Measurements from ENCODE around the gene ANKRD1. TPM values are rescaled to one million over a fixed set of nuclear protein-coding genes. Genes with fewer than 3 reads are reported as not detected.
A peak's percentile ranks its signal among the peaks of the same experiment; 100 is the strongest.
"Not testable (repeated sequence)": the region's sequence is repeated elsewhere in the genome, so short reads cannot be mapped to it uniquely, and the experiment has no call there.

ANKRD1 gene
- total RNA-seq, 1 experiment from 2014 or later = 0.26 TPM

GRCh38 chr10:90884431-90884830 lies 36.5 kb downstream of the ANKRD1 start:
- in situ Hi-C loops (cut with HindIII; ENCODE audit: low pct_unique_long_range_greater_than_20kb, low sequenced_read_pairs) (no loop called here), intact Hi-C loops (cut with micrococcal nuclease; ENCODE audit: unreplicated experiment) (no loop called here)
- no peaks in the 10 kb centered on the region for H3K4me1 ChIP-seq (ENCODE audit: control insufficient read depth, insufficient read depth, low read length)
- ChIA-PET POLR2A (interaction anchor here (0.6 kb wide), 1 partner anchor 411 kb away, joined by 4 read pairs; no protein-coding TSS in a partner anchor), CTCF (no interaction called here)
- BruUV-seq (replicated peaks) = no TSS peak
- no peaks in the 10 kb centered on the region for H3K27me3 ChIP-seq (ENCODE audit: control insufficient read depth, insufficient read depth, low read length)
- DNase-seq (ENCODE audit: low read depth, low spot score) = no peak
- H3K9me3 ChIP-seq (ENCODE audit: control insufficient read depth, insufficient read depth, low read depth, low read length) = no peaks in the 10 kb centered on the region
- H3K36me3 ChIP-seq (ENCODE audit: control insufficient read depth, insufficient read depth, low read length) = peaks cover 39% of the 10 kb centered on the region
- H3K27ac ChIP-seq (ENCODE audit: low read length) = no peak overlapping the region
- ATAC-seq = no peak
- no peak overlapping the region for H3K4me3 ChIP-seq (ENCODE audit: low read depth in 2 of 2, low read length in 2 of 2)
- TF ChIP-seq SIN3A (IDR thresholded peaks at IDR 0.05; ENCODE audit: borderline replicate concordance, insufficient read depth, low read depth, low read length) (no peak), TCF7L2 (IDR thresholded peaks at IDR 0.05; ENCODE audit: low read depth, low read length) (no peak), POLR2AphosphoS5 (IDR thresholded peaks at IDR 0.05; ENCODE audit: low read depth, low read length) (no peak), CTCF (IDR thresholded peaks at IDR 0.05) (no peak), REST (IDR thresholded peaks at IDR 0.05; ENCODE audit: insufficient read depth in 1 of 2, low read depth in 2 of 2, low read length in 1 of 2) (no peak)

- ChIA-PET POLR2A (interaction anchor here (0.6 kb wide), 2 partner anchors 370 to 1044 kb away, joined by 4 read pairs; no protein-coding TSS in a partner anchor), CTCF (interaction anchor here (0.7 to 0.9 kb wide), 4 partner anchors 31 to 1330 kb away, joined by 4 to 7 read pairs (median 5); no protein-coding TSS in a partner anchor)
- H3K27me3 ChIP-seq (ENCODE audit: control insufficient read depth, insufficient read depth, low read length); H3K4me3 ChIP-seq (ENCODE audit: low read depth in 2 of 2, low read length in 2 of 2); H3K27ac ChIP-seq (ENCODE audit: low read length); intact Hi-C loops (cut with micrococcal nuclease; ENCODE audit: unreplicated experiment); ATAC-seq; H3K4me1 ChIP-seq (ENCODE audit: control insufficient read depth, insufficient read depth, low read length); BruUV-seq (replicated peaks); H3K9me3 ChIP-seq (ENCODE audit: control insufficient read depth, insufficient read depth, low read depth, low read length); in situ Hi-C loops (cut with HindIII; ENCODE audit: low pct_unique_long_range_greater_than_20kb, low sequenced_read_pairs): not testable (repeated sequence)
- TF ChIP-seq CTCF (IDR thresholded peaks at IDR 0.05) = peak; percentile 82
- peaks cover 33% of the 10 kb centered on the region for H3K36me3 ChIP-seq (ENCODE audit: control insufficient read depth, insufficient read depth, low read length)
- peak; percentile 36 for DNase-seq (ENCODE audit: low read depth, low spot score)
These were observed 40.7 kb downstream of the ANKRD1 start for GRCh38 chr10:90880059-90880719.

Data from Panc1 (cell line).